GM10248 (cell line): ENCODE results near the gene ZNF80.
"Not testable (repeated sequence)": the region's sequence is repeated elsewhere in the genome, so short reads cannot be mapped to it uniquely, and the experiment has no call there.

Source experiments
- CTCF ChIA-PET: fragments of 300-600 bp; sonication (Branson Sonifier 250); formaldehyde crosslinking; extraction: SDS; loops from one replicate; lab custom pipeline; 2021; ENCODE audit warnings: antibody characterized with exemption; lab: Yijun Ruan, JAX
- POLR2A ChIA-PET: fragments of 350-650 bp; sonication (Branson Sonifier 250); formaldehyde crosslinking; extraction: SDS; loops from one replicate; lab custom pipeline; 2020; ENCODE audit warnings: antibody characterized with exemption; lab: Yijun Ruan, JAX
- DNase-seq: peaks from one replicate; pipeline ENCODE4 v3.0.0; 2012; ENCODE audit errors: extremely low spot score
- TF ChIP-seq, protein P1 (sequence below): IDR thresholded peaks from 2 replicates; pipeline ENCODE4 v1.5.1; 2012; ENCODE audit warnings: mild to moderate bottlenecking, low read depth; ENCODE audit errors: extremely low read depth, missing control alignments, control extremely low read depth

Gene ZNF80

DNA sequence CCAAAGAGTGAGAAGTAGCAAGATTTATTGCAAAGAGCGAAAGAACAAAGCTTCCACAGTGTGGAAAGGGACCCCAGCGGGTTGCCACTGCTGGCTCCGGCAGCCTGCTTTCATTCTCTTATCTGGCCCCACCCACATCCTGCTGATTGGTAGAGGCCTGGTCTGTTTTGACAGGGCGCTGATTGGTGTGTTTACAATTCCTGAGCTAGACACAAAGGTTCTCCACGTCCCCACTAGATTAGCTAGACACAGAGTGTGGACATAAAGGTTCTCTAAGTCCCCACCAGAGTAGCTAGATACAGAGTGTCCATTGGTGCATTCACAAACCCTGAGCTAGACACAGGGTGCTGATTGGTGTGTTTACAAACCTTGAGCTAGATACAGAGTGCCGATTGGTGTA, at the start of gene ZNF80:
Gene ZNF80, minus strand, starts transcription at position 101 of the 400 bp plus-strand sequence. CDS start 504 bp downstream, outside the sequence.
- DNase-seq, CTCF ChIA-PET, POLR2A ChIA-PET: not testable (repeated sequence)

DNA sequence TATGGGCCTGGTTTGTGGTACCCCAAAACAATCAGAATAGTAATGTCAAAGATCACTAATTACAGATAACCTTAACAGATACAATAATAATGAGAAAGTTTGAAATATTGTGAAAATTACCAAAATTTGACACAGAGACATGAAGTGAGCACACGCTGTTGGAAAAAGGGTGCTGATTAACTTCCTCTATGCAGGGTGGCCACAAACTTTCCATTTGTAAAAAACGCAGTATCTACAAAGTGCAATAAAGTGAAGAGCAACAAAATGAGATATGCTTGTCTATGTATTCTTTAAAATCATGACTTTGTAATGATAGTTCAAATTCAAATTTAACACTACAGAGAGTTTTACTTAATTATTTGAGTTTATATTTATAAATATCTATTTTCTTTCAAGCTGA, 48.9 kb upstream of the ZNF80 start:
- CTCF ChIA-PET: interaction anchor here (0.8 kb wide), 1 partner anchor 13 kb away, joined by 3 read pairs; no protein-coding TSS in a partner anchor
- POLR2A ChIA-PET: no interaction called here
- no peak for DNase-seq
- TF ChIP-seq, protein P1, sequence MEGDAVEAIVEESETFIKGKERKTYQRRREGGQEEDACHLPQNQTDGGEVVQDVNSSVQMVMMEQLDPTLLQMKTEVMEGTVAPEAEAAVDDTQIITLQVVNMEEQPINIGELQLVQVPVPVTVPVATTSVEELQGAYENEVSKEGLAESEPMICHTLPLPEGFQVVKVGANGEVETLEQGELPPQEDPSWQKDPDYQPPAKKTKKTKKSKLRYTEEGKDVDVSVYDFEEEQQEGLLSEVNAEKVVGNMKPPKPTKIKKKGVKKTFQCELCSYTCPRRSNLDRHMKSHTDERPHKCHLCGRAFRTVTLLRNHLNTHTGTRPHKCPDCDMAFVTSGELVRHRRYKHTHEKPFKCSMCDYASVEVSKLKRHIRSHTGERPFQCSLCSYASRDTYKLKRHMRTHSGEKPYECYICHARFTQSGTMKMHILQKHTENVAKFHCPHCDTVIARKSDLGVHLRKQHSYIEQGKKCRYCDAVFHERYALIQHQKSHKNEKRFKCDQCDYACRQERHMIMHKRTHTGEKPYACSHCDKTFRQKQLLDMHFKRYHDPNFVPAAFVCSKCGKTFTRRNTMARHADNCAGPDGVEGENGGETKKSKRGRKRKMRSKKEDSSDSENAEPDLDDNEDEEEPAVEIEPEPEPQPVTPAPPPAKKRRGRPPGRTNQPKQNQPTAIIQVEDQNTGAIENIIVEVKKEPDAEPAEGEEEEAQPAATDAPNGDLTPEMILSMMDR: no peak

DNA sequence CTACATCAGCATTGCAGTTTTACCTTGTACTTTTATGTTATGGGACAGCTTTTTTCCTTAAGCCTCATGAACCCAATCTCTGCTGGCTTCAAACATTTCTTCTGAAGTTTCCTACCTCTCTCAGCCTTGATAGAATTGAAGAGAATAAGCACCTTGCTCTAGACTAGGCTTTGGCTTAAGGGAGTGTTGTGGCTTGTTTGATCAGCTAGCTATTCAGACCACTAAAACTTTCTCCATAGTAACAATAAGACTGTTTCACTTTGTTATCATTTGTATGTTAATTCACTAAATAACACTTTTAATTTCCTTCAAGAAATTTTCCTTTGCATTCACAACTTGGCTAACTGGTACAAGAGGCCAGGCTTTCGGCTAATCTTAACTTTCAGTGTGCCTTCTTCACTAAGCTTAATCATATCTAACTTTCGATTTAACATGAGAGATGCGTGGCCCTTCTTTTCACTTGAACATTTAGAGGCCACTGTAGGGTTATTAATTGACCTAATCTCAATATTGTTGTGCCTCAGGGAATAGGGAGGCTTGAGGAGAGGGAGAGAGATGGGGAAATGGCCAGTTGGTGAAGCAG, 48.4 kb upstream of the ZNF80 start:
- no peak for DNase-seq
- CTCF ChIA-PET: interaction anchor here (0.7 kb wide), 1 partner anchor 22 kb away, joined by 3 read pairs; no protein-coding TSS in a partner anchor
- POLR2A ChIA-PET: no interaction called here
- TF ChIP-seq, protein P1: no peak

DNA sequence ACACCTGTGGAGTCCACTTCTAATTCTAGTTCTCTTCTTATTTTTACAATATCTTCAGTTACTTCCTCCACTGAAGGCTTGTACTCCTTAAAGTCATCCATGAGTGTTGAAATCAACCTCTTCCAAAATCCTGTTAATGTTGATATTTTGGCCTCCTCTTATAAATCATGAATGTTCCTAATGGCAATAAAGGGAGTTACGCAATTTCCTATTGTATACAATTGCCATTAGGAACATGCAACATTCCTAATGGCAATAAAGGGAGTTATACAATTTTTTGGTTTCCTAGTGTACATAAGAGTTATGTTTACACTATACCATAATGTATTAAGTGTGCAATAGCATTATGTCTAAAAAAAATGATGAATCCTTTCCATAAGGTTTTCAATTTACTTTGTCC, 47.3 kb upstream of the ZNF80 start:
- CTCF ChIA-PET: no interaction called here
- POLR2A ChIA-PET: no interaction called here
- no peak for DNase-seq
- TF ChIP-seq, protein P1: no peak

DNA sequence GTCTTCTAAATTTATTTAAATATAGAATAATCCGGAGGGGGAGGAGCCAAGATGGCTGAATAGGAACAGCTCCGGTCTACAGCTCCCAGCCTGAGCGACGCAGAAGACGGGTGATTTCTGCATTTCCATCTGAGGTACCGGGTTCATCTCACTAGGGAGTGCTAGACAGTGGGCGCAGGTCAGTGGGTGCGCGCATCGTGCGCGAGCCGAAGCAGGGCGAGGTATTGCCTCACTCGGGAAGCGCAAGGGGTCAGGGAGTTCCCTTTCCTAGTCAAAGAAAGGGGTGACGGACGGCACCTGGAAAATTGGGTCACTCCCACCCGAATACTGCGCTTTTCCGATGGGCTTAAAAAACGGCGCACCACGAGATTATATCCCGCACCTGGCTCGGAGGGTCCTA, 39.5 kb upstream of the ZNF80 start:
- DNase-seq, CTCF ChIA-PET, POLR2A ChIA-PET: not testable (repeated sequence)

DNA sequence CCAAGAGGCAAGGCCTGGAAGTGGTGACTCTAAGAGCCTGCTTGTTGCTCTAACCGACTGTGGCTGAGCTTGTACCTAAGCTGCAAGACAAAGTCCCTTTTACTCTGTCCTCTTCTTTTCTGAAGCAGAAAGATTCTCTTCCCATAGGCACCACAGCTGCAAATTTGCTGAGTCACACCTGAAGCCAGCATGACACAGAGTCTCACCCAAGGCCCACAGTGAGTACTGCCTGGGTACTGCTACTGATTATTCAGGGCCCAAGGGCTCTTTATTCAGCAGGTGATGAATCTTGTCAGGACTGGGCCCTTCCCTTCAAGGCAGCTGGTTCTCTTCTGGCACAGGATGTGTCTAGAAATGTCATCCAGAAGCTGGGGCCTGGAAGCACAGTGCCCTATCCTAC, 37.6 kb upstream of the ZNF80 start:
- POLR2A ChIA-PET: no interaction called here

DNA sequence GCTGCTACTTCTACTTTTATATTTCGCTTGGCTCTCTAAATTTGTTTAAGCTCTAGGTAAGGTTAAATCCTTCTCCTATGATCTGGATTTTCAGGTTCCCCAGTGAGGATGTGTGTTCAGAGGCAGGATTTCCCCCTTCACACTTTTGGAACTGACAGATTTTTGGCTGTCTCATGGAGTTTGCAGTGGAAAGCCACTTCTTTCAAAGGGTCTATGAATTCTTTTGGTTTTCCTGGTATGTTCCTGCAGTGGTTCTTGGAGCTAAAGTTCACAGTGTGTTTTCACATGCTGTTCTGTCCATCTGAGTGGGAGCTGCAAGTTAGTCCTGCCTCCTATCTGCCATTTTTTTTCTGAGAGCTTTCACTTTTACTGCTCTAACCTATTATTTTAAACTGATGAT, 34.9 kb upstream of the ZNF80 start:
- TF ChIP-seq, protein P1: no peak
- ChIA-PET CTCF (no interaction called here), POLR2A (no interaction called here)
- DNase-seq: no peak

More for the DNA sequence above, 37.6 kb upstream of the ZNF80 start:
- CTCF ChIA-PET: interaction anchor here (1.2 to 1.4 kb wide), 3 partner anchors 15 to 144 kb away, joined by 3 to 4 read pairs (median 4); partner anchors contain the start of gene TIGIT
- no peak for DNase-seq
- TF ChIP-seq, protein P1: no peak
